NCI-H1436 treated with DMSO at 0.1 percent for 48 hours (cell line): ENCODE results near the gene STARD13.

Experiments
- DNase-seq: peaks from one replicate; lab custom pipeline; 2025; lab: John Stamatoyannopoulos, UW

The STARD13 gene

DNA sequence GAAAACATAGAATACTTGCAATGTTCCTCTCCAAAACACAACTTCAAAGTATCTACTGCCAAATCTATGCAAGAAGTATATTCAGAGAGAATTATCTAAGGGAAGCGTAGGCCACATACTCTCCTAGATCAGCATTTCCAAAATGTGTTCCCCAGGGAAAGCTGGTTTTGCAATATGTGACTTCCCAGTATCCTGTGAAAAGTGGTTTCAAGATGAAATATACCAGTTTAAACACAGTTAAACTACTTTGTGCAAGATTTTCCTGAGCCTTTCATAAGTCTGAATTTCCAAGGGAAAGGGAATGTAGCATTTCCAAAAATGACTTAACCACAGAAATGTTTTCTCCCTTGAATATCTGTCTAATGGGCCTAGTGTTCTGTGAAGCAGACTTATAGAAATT lies 7.6 kb downstream of the STARD13 start:
- no peak for DNase-seq

DNA sequence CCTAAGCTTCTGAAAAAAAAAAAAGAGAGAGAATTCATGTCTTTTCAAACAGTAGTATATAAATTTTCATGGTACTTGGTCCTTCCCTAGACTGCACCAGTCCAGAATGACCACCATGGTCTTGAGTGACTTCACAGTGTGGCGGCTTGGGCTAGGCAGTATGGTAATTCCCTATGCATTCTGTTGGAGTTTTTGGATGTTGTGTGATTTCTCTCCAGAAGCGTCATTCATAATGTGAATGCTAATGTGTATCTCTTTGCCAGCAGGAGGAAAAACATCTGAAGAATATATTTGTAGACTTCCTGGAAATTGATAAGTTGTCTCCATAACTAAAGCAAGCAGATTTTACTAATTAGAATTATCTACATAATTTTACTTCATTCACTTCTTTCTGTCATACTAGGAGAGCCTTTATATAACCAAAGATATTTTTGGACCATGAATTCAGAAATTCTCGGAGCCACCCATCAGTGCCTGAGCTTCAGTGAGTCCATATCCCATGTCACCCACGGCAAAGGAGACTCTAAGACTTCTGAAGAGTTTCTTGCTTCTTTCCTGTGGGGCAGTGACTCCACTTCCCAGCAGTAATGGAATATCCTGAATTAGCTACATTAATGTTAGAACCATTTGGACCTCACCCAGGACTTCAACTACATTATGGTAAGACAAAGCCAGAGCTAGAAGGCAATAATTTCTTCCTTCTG lies 8.4 kb downstream of the STARD13 start:
- DNase-seq, result no peak

DNA sequence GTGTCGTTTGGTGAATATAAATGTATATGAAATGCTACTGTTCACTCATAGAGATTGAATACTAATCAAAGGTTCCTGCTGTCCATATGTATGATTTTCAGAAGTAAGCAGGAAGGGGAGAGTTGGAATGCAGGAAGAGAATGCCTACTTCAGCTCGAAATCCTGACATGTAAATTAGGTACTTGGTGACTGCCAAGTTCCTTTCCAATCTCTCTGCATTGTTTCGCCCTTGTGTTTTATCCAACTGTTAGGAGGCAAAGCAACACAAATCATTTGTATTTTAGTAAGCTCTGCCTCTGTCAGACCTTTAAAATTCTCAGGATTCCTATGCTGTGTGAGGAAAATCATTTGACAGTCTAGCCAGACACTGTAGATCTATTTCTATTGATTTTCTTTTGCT lies 9.0 kb downstream of the STARD13 start:
- no peak for DNase-seq

DNA sequence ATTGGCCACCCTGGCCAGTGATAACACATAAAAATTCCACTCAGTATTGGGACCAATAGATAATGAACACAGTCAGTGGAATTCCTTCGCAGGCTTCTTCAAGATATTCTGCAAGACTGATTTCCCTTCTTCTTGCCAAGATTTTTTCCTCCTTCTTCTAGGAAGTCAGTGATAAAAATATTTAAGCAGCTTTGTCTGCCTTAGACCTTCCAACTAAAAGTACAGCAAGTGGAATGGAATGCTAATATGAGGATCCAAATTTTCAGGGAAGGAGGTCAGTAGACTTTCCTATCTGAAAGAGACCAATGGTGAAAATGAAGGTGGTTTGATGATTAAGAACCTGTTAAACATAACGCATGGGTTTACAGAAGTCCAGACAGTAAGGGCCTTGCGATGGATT lies 9.6 kb downstream of the STARD13 start:
- no peak for DNase-seq

DNA sequence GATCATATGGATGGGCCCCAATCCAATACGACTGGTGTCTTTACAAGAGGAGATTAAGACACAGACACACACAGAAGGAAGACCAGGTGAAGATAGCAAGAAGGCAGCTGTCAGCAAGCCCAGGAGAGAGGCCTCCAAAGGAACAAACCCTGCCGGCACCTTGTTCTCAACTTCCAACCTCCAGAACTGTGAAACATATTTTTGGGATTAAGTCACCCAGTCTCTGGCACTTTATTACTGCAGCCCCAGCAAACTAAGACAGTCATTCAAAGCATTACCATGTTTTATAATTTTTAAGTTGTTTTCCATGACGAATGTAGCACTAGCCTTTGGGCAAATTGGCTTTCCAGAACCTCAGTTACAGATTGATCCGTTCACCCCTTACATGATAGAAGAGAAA lies 11.3 kb downstream of the STARD13 start:
- DNase-seq, result no peak

DNA sequence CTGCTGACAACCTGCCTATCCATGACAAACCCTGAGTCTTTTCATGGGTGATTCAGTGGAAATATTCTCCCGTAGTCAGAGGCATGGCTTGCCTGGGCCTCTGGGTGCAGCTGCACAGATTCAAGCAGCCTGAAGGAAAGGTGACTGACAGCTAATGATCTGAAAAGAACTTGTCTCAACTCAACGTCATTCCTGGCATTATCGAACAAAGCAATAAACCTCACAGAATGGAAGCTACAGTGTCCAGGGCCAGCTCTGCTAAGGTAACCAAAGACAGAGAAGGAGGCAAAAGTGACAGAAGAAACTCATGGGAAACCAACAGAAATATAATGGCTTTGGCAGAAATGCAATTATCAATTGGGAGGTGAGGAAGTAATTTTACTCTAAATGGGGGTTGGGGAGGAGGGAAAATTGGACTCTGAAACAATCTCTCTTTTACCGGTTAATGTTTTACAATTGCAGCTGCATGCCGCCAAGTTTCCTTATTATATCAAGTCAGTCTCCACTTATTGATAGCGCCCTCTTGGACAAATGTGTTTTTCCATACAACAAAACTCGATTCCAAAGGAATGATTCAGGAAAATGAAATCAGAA lies 12.9 kb downstream of the STARD13 start:
- DNase-seq, result no peak

DNA sequence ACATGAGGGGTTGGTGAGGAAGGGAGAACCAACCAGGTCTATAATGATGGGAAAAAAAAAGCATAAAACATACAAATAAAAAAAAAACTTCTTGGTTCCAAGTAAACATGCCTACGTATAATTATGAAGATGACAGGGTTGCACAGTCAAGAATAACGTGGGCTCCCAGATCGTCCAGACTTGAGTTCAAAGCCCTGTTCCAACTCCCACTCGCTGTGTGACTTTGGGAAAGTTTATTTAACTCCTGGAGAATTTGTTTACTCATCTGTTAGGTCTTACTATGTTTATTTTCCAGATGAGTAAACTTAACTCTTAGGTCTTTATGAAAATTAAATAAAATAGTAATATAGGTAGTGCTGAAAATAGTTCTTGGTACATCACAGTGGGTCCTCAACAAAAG lies 13.8 kb downstream of the STARD13 start:
- no peak for DNase-seq

DNA sequence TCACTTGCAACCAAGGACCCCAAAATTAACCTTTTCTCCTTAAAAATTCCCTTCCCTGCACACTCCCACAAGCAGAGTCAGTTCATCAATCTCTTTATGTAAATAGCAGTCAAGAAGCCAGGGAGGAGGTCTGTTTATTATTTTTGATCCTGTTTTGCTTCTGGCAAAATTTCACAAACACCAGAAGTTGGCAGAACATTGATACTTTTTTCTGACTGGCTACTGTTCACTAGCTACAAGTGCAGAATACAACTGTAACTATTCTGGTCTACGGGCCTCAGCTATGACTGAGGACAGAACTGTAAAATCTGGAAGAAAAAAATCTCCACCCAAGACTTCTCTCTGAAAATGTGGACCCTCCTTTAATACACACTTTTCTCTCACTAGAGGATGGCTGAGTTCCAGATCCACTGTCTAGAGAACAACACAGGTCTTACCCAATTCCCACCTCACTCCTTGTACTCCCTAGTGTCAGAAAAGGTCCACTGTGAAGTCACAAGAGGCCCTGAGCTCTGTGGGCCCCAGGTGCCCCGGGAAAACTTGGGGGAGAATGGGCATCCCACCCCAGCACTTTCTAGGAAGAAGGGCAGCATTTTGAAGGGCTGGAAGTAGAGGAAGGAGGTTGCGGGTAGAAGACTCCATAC lies 14.5 kb downstream of the STARD13 start:
- DNase-seq, result no peak

DNA sequence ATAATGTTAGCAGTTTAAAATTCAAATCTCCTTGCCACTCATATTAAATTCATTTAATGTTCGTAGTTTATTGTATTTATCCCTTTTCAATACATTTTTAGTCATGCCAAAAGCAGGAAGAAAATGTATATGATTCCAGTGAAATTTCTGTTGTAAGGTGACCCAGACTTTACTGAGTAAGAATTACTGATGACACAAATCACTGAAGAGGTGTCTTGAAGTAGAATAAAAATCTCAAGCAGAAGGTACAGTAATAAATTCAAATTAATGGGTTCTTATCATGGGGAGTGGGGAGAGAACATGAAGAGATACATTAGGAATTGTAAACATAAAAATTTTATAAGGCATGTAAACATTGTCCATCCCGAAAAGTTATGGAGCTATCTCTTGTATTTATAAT lies 19.9 kb downstream of the STARD13 start:
- no peak for DNase-seq

DNA sequence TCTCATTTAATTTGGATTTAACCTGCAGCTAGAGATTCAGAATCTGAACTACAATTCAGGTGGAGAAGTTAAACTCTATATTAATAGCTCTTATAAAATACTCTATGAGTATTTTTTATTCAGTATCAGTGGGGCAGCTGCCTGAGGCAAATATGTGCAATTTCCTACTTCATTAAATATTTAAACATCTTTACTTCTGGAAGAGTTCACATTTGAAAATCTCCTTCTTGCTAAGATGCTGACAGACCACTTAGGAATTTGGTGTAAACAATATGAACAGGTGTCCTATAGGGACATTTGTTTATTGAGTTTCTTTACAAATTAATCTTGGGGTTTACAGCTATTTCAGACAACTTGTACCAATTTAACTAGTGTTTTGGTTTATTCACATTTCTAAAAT lies 20.4 kb downstream of the STARD13 start:
- no peak for DNase-seq

DNA sequence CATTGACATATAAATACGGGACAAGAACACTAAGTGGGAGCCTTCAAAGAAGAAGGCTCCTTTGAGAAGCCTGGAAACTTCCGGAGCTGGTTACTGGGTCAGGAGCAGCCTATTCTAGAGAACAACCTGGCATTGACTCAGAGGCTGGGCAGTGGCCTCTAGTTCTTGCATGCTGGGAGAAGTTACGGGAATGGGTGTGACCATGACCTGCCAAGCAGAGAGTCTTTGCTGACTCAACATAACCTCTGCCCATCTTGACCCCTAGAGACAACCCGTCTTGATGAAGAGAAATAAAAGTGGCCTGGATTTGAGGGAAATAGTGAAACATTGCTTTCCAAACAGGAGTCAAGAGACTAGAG lies 21.0 kb downstream of the STARD13 start:
- DNase-seq, result no peak

DNA sequence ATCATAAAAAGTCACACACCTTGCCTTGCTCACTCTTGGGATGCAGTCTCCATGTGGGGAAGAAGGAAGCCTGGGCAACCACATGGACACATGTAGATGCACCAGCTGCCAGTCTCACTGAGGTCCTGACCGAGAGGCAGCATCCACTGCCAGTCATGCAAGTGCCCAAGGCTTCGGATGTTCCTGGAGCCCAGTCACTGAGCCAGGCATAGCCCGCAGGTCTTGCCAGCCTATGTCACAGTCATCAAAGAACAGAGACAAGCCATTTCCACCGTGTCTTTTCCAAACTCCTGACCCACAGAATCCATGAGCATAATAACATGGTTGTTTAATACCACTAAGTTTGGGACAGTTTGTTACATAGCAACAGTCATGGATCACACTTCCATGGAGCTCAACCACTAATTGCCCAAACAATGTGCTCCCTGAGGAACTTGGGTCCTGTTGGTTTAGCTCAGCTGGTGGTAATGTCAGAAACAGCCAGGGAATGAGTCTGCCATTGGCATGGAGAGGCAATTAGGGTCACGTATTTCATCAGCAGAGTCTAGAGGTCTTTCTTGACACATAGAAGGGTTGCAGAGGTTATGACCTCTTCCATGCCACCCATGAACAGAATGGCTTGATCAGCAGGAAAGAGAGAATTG lies 21.5 kb downstream of the STARD13 start:
- no peak for DNase-seq

DNA sequence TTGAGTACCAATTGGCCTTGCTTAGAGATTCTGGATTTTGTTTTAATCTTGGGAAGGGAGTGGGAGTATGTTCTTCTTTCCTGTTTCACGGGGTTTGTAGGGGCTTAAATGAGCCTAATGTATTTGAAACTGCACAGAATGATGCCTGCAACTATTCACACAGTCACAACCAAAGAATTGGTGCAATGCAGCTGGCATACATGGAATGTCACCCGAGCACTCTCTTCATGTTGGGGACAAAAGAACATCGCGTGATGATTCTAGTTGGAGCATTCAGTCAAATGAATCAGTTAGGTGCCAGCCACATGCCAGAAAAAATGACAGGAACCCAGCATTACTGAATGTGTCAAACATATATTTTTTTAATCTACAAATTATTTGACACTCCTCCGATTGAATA lies 22.1 kb downstream of the STARD13 start:
- DNase-seq, result no peak

DNA sequence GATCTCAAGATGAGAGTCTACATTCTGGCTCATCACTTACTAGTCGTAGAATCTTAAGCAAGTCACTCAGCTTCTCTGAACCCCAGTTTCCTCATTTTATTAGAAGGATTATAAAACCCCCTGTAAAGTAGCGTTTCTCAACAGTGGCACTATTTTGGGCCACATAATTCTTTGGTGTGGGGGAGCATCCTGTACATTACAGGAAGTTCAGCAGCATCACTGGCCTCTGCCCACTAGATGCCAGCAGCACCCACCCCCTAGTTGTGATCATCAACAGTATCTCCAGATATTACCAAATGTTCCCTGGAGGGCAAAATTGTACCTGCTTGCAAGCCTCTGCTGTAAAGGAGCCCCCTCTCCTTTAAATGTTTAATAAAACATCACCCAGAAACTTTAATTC lies 22.6 kb downstream of the STARD13 start:
- no peak for DNase-seq

DNA sequence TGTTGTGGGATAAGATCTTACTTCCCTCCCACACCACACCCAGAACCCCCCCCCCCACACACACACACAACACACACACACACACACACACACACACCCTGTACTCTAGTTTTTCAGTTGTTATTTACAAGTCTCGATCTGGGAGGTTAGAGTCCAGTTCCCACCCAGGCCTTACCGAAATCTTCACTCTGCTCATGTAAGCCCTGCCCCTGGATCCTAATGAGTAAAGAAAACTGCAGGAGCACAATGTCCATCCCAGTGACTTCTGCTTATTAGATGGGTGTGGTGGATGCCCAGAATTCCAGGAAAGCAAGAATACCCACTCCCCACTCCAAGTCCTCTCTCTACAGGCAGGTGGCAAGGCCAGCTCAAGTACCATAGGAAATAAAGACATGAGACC lies 23.0 kb downstream of the STARD13 start:
- DNase-seq, result no peak

DNA sequence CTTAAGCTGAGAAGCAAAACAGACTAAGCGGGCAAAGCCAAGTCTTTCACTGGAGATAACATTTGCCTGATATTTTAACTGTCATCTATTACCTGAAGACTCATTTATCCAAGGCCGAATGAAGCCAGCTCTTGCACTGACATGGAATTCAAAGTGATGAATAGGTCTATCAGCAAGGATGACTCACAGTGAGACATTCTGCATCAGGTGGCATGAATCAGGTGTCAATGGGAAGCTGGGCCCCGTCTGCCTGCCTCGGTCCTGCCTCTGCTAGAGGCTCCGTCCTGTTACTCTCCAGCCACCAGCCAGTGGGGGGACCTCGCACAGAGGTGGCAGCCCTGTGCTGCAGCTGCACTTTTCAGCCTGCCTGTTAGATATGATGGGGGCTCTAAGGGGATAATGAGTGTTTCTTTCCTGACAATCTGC lies 23.5 kb downstream of the STARD13 start:
- DNase-seq, result no peak

DNA sequence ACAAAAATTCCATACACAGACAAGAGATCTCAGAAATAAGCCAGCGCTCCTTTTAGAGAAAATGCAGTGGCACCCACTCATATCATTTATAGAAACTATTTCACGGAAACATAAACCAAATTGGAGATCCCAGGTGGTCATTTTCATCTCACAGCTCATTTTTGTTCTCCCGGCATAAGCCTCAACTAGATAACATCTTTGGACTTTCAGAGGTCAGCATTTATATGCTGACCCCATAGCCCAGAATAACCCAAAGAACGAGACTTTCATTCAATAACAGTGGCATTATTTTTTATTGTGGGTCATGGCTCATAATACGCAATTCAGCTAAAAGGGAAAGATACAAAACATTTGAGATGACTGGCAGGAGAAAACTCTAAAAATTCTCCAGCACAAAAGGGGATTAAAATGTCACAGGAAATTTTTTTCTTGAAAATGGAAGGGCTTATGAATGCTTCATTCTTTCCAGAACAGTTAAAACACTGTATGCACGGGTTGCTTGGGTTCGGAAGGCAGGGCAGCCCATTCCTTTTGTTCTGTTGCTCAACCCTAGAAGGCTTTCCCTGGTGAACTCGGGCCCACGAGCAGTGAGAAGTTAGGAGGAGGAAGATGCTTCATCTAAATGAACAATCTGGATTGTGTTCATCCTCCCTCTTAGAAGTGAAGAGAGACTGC lies 24.0 kb downstream of the STARD13 start:
- DNase-seq, result no peak

DNA sequence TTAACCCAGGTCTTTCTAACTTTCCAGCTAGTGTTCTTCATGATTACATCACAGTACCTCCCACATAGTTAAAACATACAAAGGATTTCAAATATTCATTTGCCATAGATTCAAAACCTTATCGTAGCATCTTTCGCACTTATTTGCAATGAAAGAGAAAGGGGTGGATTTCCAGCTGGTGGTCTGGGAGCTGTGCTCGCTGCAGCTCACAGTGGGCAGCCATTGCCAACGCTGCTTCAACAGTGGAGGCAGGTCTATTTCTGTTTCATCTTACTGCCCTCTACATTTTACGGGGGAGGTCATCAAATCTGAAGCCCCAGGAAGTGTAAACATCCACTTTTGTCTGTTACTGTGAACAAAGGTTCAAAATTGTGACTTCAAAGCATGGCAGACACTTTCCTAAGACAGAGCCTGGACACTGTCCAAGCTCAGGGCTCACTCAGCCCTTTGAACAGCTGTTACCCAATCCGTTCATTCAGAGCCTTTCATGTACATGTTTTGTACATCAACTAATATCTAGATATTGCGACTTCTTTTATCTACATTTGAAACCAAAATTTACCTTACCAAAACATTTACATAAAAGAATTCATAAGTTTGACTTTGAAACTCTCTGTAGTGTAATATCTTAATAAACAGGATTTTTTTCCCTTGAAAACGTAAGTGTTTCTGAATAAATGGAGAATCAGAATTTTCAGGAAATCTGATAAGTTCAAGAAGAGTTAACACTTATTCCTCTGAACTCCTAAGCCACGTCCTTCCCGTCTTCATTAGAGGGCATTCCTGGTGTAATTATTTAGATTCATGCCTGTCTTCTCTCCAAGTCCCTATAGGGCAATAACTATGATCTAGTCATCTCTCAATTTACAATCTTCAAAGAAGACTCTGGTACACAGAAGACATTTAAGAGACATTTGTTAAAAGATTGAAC lies 25.1 kb downstream of the STARD13 start:
- DNase-seq, result no peak

DNA sequence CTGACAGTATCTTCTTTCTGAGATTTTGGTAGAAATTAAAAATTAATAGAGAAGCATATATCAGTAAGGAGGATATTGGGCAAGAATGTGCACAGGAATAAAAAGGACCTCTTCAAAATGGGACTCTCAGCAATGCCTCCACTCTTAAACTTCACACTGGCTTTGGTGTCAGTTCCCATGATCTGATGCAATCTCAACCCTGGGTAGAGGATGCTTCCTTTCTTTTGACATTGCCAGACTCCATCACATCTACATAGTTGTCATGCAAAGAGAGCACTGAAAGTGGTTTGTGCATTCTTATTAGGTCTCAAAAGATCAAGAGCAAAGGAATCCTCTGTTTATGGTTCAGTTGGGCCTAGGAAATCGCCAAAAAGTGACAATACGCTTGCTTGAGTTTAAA lies 26.3 kb downstream of the STARD13 start:
- no peak for DNase-seq

DNA sequence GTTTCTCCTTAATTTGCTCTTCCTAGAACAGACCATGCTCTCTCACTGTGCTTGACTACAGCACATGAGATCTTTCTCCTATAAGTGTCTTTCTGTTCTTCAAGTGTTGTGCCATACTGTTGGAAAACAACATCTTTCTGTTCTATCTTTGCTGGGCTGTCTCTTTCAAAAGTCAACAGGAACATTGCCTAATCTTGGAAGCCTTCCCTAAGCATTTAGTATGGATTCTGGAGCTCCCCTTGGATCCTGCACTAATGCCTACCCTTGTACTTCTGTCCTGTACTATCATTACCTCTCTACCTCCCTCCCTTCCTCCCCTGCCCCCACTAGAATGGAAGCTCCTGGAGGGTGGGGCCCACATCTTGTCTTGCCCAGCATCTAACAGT lies 26.8 kb downstream of the STARD13 start:
- no peak for DNase-seq
